HG03108 (cell line): ENCODE measurements around the gene FAM13C.

Source experiments
- ATAC-seq: cut with Tn5 transposase; IDR thresholded peaks from one replicate; pipeline ENCODE4 v1.9.1; 2021; ENCODE audit warnings: moderate library complexity; ENCODE audit not compliant: unreplicated experiment

Gene FAM13C

DNA sequence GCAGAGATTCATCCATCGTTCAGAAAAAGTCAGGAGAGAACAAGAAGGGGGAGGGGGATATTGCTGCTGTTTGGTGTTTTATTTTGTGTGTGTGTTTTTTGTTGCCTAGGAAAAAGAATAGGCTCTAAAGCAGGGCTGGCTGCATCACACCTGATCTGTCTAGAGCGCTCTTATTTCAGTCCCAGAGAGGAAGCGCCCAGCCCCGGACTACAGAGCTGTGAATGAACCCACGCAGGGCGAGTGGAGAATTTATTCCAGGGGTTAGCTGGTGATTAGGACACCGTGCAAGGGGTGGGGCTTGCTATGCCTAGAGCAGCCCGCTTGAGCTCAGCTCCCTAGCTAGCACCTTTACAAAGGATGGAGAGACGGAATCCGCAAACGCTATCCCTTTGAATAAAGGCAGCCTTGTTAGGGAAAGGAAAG, 621 bp upstream of the FAM13C start:
- no peak for ATAC-seq

DNA sequence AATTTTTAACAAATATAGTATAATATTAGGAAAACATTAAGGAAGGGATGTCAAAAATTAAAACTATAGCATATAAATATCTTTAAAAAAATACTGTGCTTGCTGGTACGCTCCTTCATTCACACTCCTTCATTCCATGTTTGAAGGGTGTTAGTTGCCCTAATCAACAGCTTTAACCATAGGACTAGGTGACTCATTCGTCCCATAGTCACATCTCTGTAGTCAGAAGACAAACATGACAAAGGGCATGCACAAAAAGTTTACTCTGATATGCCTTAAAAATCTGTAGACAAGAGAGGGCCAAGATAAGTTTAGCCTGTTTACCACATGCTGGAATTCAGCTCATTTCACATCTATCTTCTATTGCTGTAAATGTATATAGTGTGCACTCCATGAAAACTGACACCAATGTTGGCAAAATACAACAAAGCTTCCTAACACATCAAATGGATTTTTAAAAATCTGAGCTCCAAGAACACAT, 646 bp downstream of the FAM13C start:
- ATAC-seq = no peak

GRCh38 chr10:59360605-59361405, 1.5 kb downstream of the FAM13C start:
- no peak for ATAC-seq

GRCh38 chr10:59358576-59358975, 3.8 kb downstream of the FAM13C start:
- no peak for ATAC-seq

DNA sequence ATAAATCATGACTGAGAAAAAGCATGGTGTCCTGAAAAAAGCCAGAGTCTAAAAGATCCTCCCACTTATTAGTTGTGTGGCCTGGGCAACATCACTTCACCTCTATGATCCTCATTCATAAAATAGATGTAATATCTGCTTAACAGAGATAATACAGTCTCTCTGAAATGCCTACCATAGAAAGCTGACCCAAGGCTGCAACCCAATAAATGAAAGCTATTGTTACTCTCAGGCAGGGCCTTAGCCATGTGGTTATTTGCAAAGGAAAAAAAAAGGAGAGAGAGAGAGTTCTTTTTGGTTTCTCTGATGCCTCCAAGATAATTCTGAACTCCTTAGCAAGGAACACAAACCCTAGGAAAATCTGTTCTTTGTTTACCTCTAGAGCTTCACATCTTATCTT, 7.9 kb downstream of the FAM13C start:
- no peak for ATAC-seq

GRCh38 chr10:59350558-59350957, 11.8 kb downstream of the FAM13C start:
- no peak for ATAC-seq

- ATAC-seq = no peak
Measured at GRCh38 chr10:59346321-59346720, 16.0 kb downstream of the FAM13C start.

DNA sequence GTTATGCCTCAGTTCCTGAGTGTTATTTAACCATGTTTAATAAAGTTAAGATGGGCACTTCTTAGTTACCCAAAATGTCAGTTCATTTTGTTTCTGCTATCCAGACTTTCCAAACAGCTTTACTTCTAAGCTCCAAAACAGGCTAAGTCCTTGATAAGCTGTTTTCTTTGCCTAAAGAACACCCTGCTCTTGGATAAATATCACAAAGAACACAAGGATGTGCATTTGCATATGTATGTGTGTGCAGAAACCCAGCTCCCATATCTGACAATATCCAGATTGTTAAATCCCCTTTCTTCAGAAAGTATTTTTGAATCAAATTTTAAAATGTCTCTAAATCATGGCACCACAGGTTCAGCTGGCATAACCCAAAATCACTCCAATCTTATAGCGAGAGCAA, 19.6 kb downstream of the FAM13C start:
- ATAC-seq = no peak

DNA sequence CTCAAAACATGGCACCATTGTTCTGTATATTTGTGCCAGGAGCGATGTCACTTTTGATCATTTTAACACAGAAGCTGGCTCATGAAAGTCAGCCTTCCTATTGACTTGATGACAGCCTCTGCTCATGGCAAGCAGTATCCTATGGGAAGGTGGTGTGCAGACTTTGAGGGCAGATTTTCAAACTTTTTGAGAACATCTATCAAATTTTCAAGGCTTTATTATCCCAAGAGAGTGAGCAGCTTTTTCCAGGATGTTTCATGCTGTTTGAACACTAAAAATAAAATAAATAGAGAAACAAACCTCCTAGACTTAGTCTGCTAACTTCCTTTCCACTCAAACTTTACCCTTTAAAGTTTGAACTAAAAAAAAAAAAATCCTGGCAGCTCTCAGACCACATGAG, 20.3 kb downstream of the FAM13C start:
- ATAC-seq = no peak

- no peak for ATAC-seq
Measured at GRCh38 chr10:59340285-59340684, 22.1 kb downstream of the FAM13C start.

DNA sequence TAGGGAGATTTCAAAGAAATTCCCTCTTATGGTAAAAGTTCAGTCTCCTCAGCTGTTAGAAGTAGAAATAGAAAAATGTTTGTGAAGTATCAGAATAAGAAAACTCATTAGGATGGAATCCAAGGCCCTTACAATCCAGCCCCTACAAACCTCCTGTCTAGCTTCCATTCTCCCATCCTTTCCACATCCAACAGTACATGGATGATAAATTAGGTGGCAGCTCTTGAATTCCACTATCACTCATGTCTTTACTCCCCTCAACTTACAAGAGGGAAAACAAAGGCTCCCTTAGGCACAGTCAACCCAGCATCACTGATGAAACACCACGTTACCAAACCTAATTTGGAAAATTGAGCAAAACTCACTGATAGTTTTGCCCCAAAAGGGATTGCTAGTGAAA, 23.0 kb downstream of the FAM13C start:
- no peak for ATAC-seq

DNA sequence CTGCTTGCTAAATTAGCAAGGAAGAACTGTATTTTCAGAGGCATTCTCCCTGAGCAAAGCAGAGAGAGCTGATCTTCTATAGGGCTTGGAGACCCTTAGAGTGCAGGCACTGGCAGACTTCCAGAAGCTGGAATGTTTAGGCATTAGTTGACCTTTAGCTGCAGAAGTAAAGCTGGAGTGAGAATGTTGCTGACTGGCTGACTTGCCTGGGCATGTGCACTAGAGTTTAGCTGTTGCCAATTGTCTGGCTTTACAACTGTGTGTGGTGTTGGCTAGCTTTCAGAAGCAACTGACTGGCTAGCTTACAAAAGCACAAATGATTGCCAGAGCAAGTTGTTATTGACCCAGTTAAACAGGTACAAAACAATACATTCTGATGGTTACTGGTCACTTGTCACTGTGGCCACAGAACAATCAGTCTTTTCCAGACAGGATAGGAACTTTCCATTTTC, 25.1 kb downstream of the FAM13C start:
- ATAC-seq = no peak

- ATAC-seq = no peak
Measured at GRCh38 chr10:59336632-59337031, 25.7 kb downstream of the FAM13C start.

DNA sequence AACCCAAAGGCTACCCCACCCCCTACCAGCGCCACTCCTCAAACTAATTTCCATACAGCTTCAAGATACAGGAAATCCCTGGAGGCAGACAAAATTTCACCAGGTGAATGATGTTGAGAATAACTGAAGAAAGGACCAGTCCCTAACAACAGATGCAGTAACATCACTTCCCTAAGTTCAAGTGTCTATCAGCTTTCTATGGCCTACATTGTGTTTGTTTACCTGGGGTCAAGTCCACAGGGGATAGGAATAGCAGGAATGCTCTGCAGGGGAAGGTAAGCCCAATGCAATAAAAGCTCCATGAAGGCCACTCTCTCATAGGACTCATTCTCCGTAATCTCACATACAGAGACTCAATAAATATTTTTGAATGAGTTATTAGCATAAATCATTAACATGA, 26.9 kb downstream of the FAM13C start:
- no peak for ATAC-seq

GRCh38 chr10:59333701-59334100, 28.6 kb downstream of the FAM13C start:
- ATAC-seq = no peak

- ATAC-seq = no peak
Measured at GRCh38 chr10:59332581-59332980, 29.8 kb downstream of the FAM13C start.

DNA sequence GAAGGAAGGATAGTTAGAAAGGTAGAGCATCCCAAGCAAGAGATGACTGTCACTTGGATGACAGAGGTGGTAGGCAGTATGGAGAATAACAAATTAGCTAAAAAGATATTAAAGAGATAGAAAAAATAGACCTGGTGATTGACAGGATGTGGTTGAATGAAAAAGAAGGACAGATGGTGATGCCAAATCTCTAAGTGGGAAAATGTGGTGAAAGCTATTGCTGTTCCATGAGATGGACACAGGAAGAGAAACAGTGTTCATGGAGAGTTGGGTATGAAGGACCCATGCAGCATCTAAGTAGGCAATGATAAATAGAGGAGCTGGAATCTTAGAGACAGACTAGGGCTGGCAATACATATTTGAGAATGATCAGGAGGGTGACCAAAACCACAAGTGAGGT, 30.7 kb downstream of the FAM13C start:
- no peak for ATAC-seq

GRCh38 chr10:59325116-59325515, 37.2 kb downstream of the FAM13C start:
- ATAC-seq = no peak

DNA sequence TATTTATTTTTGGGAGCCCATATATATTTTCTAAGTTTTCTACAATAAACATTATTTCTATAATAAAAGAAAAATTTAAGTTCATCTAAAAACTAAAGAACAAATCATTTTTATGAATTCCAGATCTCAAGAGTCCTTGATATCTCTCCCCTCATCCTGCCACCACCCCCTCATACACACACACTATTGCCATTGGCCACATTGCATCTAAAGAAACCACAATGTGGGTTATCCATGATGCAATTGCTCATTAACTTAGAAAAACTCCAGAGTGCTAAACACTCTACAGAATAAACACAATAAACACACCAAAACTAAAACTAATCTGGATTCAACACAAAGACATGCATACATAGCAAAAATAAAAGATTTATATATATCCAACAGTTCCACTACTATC, 37.8 kb downstream of the FAM13C start:
- no peak for ATAC-seq

DNA sequence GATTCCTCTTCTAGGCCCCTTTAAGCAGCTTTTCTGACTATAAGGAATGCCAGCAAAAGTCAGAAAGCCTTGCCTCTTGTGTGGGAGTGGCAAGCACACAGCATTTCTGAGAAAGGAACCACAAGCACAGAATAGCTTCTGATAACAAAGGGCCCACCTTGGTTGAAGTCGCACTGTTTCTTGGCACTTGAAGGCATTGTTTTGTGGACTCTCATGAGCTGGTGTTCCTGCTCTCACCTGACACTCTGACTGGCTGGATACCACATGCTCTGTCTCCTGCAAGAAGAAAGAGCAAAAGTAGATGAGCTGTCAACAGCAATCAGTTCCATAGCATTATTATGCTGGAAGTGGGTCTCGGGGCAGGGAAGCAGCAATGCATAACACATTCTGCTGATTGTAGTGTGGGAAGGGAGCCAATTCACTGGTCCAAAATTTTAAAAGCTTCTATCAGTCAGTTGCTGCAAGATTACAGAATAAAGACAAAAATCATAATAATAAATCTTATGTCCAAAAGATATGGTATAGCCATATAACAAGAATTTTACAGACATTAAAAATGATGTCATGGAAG, 38.4 kb downstream of the FAM13C start:
- ATAC-seq = no peak

- ATAC-seq = no peak
Measured at GRCh38 chr10:59323036-59323459, 39.3 kb downstream of the FAM13C start.

- no peak for ATAC-seq
Measured at GRCh38 chr10:59322131-59322530, 40.2 kb downstream of the FAM13C start.
